T-helper 1 cell treated with Interleukin-12 subunit alpha and Interleukin-12 subunit beta and Interleukin-4 antibody, amounts not matched to agents 30 ng/mL and 1 ng/mL, for 36 hours (primary cell): ENCODE measurements around the gene RMI1. TPM values are rescaled to one million over a fixed set of nuclear protein-coding genes. Genes with fewer than 3 reads are reported as not detected.

Experiments used
- intact Hi-C: fragments of 100-400 bp; cut with micrococcal nuclease; formaldehyde crosslinking; loops from one replicate; pipeline ENCODE4 v1.15.1; 2024
- total RNA-seq: library from RNA; stranded (reverse); gene quantifications from 2 replicates; pipeline ENCODE4 v1.2.3, GENCODE V29; 2022

RMI1 gene
- total RNA-seq, 1 donor from 2014 or later, result 23.4 TPM

DNA sequence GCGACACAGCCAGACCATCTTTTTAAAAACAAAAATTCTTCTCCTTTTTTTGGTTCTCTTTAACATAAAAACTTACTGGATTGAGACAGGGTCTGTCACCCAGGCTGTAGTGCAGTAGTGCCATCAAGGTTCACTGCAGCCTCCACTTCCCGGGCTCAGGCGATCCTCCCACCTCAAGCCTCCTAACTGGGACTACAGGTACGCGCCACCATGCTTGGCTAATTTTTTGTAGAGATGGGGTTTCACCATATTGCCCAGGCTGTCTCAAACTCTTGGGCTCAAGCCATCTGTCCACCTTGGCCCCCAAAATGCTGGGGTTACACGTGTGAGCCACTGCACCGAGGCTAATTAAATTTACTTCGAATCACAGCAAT lies 14.4 kb upstream of the RMI1 start:
- intact Hi-C loops, result no loop called here

DNA sequence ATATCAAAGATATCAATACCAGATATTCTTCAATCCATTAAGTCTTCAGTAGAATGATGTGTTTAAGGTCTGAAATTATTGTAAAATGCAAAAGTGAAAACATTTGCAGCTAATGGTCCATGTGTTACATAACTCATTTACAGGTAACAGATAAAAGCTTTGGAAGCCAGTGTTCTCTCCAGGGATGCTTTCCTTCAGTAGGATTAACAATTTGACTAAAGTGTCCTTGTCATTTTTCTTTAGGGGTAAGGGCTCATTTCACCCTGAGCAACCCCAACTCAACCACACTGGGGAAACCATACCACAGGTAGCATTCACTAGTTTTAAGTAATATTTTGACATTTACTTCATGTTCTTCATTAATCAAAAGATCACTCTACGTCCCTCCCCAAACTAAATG lies 13.5 kb upstream of the RMI1 start:
- intact Hi-C loops, result no loop called here

- intact Hi-C loops, result loop anchor here (1.0 kb wide), 1 partner anchor 8 kb away; no protein-coding TSS in a partner anchor
These were observed 11.0 kb upstream of the RMI1 start for GRCh38 chr9:83969602-83970001.

GRCh38 chr9:83971485-83971884 lies 9.1 kb upstream of the RMI1 start:
- intact Hi-C loops, result no loop called here

GRCh38 chr9:83972286-83972685 lies 8.3 kb upstream of the RMI1 start:
- intact Hi-C loops, result no loop called here

DNA sequence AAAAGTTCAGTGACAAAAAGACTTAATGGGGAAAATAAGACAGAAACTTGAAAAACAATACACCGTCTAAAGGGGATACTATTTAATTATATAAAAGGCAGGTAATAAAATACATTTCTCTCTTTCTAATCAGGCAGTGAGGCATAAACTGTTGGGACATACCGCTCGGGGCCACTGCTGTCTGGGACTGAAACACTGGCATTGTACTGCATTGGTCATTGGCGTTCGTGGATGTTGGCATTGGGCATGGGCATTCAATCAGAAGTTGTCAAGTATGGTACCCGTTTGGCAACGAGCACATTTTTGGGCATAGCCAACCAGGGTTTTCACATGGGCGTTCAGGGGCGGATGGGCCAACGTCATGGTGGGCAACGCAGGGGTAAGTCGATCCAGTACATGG lies 5.3 kb upstream of the RMI1 start:
- intact Hi-C loops, result loop anchor here (5.0 kb wide), 1 partner anchor 287 kb away; no protein-coding TSS in a partner anchor

- intact Hi-C loops, result loop anchor here (5.0 kb wide), 1 partner anchor 286 kb away; no protein-coding TSS in a partner anchor
These were observed 4.2 kb upstream of the RMI1 start for GRCh38 chr9:83976372-83976771.

DNA sequence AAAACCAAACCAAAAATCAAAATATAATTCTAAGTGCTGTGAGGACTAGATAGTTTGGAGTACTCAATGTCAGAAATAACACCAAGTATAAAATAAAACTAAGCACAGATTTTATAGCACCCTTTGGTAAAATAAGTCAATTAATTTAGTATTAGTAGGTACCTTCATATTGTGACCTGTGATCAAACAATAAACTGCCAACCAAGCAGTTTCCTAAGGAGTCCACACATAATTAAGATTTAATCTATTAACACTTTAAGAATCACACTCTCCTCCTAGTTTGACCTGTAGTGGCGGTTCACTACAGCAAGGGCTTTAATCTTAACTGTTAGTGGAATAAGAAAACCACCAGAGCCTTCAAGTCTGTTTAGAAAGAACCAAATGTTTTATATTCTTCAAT lies 3.4 kb upstream of the RMI1 start:
- intact Hi-C loops, result loop anchor here (1.0 to 5.0 kb wide), 2 partner anchors 8 to 285 kb away; no protein-coding TSS in a partner anchor

GRCh38 chr9:83978992-83979811 lies 1.4 kb upstream of the RMI1 start:
- intact Hi-C loops, result loop anchor here (1.0 to 5.0 kb wide), 2 partner anchors 283 to 314 kb away; no protein-coding TSS in a partner anchor

- intact Hi-C loops, result loop anchor here (1.0 to 5.0 kb wide), 15 partner anchors 22 to 1960 kb away; partner anchors contain the start of genes GKAP1 and KIF27
These were observed 702 bp upstream of the RMI1 start, which contains the start of gene HNRNPK for GRCh38 chr9:83979812-83980394. TSS of gene HNRNPK (minus strand) at chr9:83980215. CDS start at chr9:83978252, 1,963 bp downstream.

DNA sequence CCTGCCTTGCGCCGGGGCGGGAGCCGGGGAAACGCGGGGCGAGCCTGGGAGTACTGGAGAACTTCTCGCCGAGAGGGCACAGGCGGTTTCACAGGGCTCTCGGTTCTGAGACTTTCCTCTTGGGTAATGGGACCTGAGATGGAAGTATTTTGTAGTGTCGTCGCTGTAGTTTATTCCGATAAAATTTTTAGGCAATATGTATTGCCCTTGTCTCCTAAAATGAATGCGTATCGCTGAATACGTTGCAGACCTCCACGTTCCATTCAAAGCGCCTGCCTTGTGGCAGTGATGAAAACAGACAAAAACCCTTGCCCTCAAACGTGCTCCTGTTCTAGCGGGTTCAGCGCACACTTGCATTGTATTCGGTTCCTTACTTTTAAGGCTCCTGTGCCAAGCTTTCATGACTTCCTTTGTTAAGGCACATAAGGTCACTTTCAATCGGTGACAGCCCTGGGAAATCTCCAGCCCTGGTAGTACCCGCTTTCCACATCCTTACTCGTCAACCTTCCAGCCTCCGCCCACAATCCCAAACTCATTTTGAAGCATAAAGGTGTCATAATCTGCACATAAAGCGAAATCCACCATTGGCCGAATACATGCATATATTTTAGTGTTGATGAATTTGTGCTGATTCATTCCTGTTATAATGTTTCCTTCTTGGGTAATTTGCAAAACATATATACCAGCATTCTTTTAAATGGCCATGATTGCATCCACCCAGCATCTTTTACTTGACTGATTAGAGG lies 694 bp downstream of the RMI1 start:
- intact Hi-C loops, result loop anchor here (1.0 to 5.0 kb wide), 5 partner anchors 43 to 1761 kb away; partner anchors contain the start of gene GKAP1

- intact Hi-C loops, result no loop called here
These were observed 5.6 kb downstream of the RMI1 start for GRCh38 chr9:83986195-83986594.

GRCh38 chr9:83986765-83987401 lies 6.3 kb downstream of the RMI1 start:
- intact Hi-C loops, result no loop called here

- intact Hi-C loops, result no loop called here
These were observed 6.8 kb downstream of the RMI1 start for GRCh38 chr9:83987402-83987791.

- intact Hi-C loops, result no loop called here
These were observed 7.8 kb downstream of the RMI1 start for GRCh38 chr9:83988411-83988810.

DNA sequence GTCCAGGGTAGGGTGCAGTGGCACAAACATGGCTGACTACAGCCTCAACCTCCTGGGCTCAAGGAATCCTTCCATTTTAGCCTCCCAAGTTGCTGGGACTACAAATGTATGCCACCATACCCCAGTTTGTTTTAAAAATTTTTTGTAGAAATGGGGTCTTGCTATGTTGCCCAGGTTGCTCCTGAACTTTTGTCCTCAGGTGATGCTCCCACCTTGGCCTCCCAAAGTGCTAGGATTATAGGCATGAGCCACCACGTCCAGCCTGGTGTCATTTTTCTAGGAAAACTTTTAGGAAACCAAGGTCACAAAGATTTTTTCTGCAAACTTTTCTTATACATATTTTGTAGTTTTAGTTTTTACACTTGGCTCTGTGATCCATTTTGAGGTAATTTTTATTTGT lies 10.8 kb downstream of the RMI1 start:
- intact Hi-C loops, result no loop called here

- intact Hi-C loops, result no loop called here
These were observed 11.8 kb downstream of the RMI1 start for GRCh38 chr9:83992407-83992806.

DNA sequence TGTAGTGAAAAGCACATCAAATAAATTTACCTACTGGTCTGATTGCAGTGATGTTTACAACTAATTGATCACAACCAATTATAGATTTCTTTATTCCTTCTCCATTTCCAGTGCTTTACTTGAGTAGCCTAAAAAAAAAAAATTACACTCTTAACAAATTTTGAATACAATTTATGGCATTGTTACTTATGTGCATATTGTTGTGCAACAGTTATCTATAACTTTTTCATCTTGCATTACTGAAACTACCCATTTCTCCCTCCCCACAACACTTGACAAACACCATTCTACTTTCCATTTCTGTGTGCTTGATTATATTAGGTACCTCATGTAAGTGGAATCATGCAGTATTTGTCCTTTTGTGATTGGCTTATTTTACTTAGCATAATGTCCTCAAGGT lies 12.3 kb downstream of the RMI1 start:
- intact Hi-C loops, result no loop called here

DNA sequence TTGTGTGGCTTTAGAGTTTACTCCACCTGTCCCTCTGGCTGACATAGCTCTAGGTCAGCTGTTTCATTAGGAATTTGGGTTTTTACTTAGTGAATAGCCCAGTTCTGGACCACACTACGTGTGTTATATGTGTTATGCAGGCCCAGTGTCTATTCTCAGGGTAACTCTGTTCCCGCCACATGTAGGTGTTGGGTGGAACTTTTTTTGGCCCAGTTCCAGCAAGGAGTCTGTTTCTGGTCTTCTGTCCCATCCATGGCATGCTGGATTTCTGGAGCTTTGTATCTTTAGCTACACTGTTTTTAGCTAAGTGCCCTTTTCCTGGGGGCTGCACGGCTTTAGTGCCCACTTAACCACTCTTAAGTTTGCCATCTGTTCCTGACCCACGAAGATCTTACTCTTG lies 15.5 kb downstream of the RMI1 start:
- intact Hi-C loops, result no loop called here

- intact Hi-C loops, result no loop called here
These were observed 18.7 kb downstream of the RMI1 start for GRCh38 chr9:83999141-83999918.
